ENCODE data around the gene IFNLR1. TPM values are rescaled to one million over a fixed set of nuclear protein-coding genes. Genes with fewer than 3 reads are reported as not detected.

IFNLR1 gene
- total and polyA plus RNA-seq, 2 of the 8 experiments (the other 6 are each of a cell fraction or from before 2014, with no cell fraction given), result 6.8 to 10.1 TPM

DNA sequence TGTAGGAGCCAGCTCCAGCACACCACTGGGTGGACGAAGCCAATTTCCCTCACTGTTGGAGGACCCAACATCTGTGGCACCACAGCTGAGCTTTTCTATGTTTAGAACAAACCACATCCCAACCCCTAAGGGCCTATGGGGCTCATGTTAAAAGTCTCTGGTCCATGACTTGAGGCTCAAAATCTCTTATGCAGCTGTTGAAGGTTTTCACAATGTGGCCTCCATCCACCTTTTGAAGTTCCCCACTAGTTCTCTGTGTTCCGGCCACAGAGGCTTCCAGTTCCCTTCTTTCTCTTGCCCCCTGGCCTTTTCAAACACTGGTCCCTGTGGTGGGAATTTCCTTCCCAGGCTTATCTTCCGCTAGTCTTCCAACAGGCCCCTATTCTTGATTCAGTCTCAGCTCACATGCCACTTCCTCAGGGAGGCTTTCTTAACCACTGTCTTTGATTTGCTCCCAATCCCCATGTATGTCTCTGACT lies 3.9 kb upstream of the IFNLR1 start (continued):
- TF ChIP-seq, protein P1, sequence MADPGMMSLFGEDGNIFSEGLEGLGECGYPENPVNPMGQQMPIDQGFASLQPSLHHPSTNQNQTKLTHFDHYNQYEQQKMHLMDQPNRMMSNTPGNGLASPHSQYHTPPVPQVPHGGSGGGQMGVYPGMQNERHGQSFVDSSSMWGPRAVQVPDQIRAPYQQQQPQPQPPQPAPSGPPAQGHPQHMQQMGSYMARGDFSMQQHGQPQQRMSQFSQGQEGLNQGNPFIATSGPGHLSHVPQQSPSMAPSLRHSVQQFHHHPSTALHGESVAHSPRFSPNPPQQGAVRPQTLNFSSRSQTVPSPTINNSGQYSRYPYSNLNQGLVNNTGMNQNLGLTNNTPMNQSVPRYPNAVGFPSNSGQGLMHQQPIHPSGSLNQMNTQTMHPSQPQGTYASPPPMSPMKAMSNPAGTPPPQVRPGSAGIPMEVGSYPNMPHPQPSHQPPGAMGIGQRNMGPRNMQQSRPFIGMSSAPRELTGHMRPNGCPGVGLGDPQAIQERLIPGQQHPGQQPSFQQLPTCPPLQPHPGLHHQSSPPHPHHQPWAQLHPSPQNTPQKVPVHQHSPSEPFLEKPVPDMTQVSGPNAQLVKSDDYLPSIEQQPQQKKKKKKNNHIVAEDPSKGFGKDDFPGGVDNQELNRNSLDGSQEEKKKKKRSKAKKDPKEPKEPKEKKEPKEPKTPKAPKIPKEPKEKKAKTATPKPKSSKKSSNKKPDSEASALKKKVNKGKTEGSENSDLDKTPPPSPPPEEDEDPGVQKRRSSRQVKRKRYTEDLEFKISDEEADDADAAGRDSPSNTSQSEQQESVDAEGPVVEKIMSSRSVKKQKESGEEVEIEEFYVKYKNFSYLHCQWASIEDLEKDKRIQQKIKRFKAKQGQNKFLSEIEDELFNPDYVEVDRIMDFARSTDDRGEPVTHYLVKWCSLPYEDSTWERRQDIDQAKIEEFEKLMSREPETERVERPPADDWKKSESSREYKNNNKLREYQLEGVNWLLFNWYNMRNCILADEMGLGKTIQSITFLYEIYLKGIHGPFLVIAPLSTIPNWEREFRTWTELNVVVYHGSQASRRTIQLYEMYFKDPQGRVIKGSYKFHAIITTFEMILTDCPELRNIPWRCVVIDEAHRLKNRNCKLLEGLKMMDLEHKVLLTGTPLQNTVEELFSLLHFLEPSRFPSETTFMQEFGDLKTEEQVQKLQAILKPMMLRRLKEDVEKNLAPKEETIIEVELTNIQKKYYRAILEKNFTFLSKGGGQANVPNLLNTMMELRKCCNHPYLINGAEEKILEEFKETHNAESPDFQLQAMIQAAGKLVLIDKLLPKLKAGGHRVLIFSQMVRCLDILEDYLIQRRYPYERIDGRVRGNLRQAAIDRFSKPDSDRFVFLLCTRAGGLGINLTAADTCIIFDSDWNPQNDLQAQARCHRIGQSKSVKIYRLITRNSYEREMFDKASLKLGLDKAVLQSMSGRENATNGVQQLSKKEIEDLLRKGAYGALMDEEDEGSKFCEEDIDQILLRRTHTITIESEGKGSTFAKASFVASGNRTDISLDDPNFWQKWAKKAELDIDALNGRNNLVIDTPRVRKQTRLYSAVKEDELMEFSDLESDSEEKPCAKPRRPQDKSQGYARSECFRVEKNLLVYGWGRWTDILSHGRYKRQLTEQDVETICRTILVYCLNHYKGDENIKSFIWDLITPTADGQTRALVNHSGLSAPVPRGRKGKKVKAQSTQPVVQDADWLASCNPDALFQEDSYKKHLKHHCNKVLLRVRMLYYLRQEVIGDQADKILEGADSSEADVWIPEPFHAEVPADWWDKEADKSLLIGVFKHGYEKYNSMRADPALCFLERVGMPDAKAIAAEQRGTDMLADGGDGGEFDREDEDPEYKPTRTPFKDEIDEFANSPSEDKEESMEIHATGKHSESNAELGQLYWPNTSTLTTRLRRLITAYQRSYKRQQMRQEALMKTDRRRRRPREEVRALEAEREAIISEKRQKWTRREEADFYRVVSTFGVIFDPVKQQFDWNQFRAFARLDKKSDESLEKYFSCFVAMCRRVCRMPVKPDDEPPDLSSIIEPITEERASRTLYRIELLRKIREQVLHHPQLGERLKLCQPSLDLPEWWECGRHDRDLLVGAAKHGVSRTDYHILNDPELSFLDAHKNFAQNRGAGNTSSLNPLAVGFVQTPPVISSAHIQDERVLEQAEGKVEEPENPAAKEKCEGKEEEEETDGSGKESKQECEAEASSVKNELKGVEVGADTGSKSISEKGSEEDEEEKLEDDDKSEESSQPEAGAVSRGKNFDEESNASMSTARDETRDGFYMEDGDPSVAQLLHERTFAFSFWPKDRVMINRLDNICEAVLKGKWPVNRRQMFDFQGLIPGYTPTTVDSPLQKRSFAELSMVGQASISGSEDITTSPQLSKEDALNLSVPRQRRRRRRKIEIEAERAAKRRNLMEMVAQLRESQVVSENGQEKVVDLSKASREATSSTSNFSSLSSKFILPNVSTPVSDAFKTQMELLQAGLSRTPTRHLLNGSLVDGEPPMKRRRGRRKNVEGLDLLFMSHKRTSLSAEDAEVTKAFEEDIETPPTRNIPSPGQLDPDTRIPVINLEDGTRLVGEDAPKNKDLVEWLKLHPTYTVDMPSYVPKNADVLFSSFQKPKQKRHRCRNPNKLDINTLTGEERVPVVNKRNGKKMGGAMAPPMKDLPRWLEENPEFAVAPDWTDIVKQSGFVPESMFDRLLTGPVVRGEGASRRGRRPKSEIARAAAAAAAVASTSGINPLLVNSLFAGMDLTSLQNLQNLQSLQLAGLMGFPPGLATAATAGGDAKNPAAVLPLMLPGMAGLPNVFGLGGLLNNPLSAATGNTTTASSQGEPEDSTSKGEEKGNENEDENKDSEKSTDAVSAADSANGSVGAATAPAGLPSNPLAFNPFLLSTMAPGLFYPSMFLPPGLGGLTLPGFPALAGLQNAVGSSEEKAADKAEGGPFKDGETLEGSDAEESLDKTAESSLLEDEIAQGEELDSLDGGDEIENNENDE (IDR thresholded peaks at IDR 0.05; ENCODE audit: insufficient replicate concordance, low read length), result no peak

All from H1 (cell line).